Endothelial cell of umbilical vein (primary cell): ENCODE data around the gene DMWD.

Source experiments
- CTCF ChIP-seq, 2 donors: IDR thresholded peaks; 1 replicate in 1 of 2; 2 replicates in 1 of 2; pipeline ENCODE4 v1.5.1; 2011; ENCODE audit warnings: low read length in 2 of 2, mild to moderate bottlenecking in 2 of 2, moderate library complexity in 2 of 2, control low read depth in 1 of 2, inconsistent platforms in 1 of 2, low read depth in 1 of 2; ENCODE audit not compliant: insufficient read depth in 1 of 2; ENCODE audit errors: extremely low read depth in 1 of 2
- EZH2 ChIP-seq: IDR thresholded peaks from 2 replicates; pipeline ENCODE4 v1.6.1; 2012; ENCODE audit warnings: borderline replicate concordance, low read depth, mild to moderate bottlenecking, moderate library complexity, low read length, inconsistent platforms; ENCODE audit not compliant: severe bottlenecking
- FOS ChIP-seq: IDR thresholded peaks from 2 replicates; pipeline ENCODE4 v1.6.1; 2011; ENCODE audit warnings: mild to moderate bottlenecking, low read length, moderate library complexity, borderline replicate concordance; ENCODE audit not compliant: insufficient read depth
- MAX ChIP-seq: IDR thresholded peaks from 2 replicates; pipeline ENCODE4 v1.6.1; 2011; ENCODE audit not compliant: insufficient read depth, insufficient read length
- MYC ChIP-seq: IDR thresholded peaks from one replicate; pipeline ENCODE4 v1.6.1; 2011; ENCODE audit warnings: mild to moderate bottlenecking, low read depth, low read length
- POLR2A ChIP-seq: IDR thresholded peaks from 2 replicates; pipeline ENCODE4 v1.6.1; 2012; ENCODE audit warnings: low read depth, mild to moderate bottlenecking, control low read depth, low read length
- POLR2AphosphoS5 ChIP-seq: IDR thresholded peaks from 2 replicates; pipeline ENCODE4 v1.6.1; 2012; ENCODE audit warnings: low read depth, mild to moderate bottlenecking, control low read depth, low read length, moderate library complexity; ENCODE audit not compliant: insufficient read depth

DNA sequence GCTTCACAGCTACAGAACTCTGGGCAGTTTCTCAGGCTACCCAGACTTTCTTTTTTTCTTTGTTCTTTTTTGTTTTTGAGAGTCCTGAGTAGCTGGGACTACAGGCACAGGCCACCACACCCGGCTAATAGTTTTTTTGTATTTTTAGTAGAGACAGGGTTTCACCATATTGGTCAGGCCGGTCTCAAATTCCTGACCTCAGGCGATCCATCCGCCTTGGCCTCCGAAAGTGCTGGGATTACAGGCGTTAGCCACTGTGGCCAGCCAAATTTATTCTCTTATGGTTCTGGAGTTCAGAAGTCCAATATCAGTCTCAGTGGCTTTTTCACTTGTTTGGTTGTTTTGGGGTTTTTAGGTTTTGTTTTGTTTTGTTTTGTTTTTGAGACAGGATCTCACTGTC, 47.0 kb downstream of the DMWD start:
- TF ChIP-seq CTCF (IDR thresholded peaks at IDR 0.05; ENCODE audit: extremely low read depth in 1 of 2, insufficient read depth in 1 of 2, low read depth in 1 of 2, low read length in 2 of 2), result no peak
- TF ChIP-seq MAX, result no peak
- no peak for TF ChIP-seq EZH2
- no peak for TF ChIP-seq POLR2AphosphoS5
- TF ChIP-seq FOS, result no peak
- TF ChIP-seq POLR2A, result no peak
- TF ChIP-seq MYC, result no peak
